Measurements from ENCODE around the gene TEX54.
A peak's percentile ranks its signal among the peaks of the same experiment; 100 is the strongest.

The TEX54 gene

DNA sequence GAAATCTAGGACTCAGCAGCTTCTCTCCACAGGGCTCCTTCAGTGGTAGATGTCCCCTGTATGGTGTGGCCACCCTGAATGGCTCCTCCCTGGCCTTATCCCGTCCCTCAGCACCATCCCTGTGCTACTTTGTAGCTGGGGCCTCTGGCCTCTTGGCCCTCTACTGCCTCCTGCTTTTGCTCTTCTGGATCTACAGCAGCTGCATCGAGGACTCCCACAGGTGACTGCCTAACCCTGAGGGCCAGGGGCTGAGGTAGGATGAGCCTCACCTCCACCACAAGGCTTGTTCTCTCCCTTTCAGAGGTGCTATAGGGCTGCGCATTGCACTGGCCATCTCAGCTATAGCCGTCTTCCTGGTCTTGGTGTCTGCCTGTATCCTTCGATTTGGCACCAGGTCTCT is 43.6 kb downstream of the TEX54 start:
- DNase-seq (ENCODE audit: low spot score) = no peak

- peak; percentile 99 for DNase-seq (ENCODE audit: low spot score)
Measured at GRCh38 chr11:62787005-62787759, 45.5 kb downstream of the TEX54 start, which contains the start of gene TMEM179B. Gene TMEM179B, plus strand, starts transcription at chr11:62787402. Its CDS starts 30 bp downstream, at chr11:62787432.

DNA sequence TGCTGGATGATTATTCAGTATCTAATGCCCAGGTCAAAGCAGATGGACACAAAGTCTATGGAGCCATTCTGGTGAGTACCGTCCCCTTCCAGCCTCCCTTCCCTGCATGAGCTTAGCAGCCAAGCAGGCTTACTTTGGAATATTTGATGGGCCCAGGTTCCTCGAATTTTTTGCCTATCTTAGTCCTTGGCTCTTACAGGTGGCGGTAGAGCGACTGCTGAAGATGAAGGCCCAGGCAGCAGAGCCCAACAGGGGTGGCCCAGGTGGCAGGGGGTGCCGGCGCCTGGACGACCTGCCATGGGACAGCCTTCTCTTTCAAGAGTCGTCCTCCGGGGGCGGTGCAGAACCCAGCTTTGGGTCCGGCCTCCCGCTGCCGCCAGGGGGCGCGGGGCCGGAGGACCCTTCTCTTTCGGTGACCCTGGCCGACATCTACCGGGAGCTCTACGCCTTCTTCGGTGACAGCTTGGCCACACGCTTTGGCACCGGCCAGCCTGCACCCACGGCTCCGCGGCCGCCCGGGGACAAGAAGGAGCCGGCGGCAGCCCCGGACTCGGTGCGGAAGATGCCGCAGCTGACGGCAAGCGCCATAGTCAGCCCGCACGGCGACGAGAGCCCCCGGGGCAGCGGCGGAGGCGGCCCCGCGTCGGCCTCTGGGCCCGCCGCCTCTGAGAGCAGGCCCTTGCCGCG is 46.2 kb downstream of the TEX54 start:
- DNase-seq (ENCODE audit: low spot score) = peak; percentile 88

GRCh38 chr11:62782753-62783152 is 49.9 kb downstream of the TEX54 start:
- no peak for DNase-seq (ENCODE audit: low spot score)

Data from kidney tubule cell (primary cell).